Muscle of leg (tissue), 11 donors: ENCODE data around the gene U2AF2. TPM values are rescaled to one million over a fixed set of nuclear protein-coding genes. Genes with fewer than 3 reads are reported as not detected.

Experiments
- DNase-seq: peaks from one replicate; pipeline ENCODE4 v3.0.0; 2013
- H3K27ac ChIP-seq: one replicate; pipeline ENCODE4 v1.5.1; 2013; ENCODE audit warnings: mild to moderate bottlenecking, low read length, control low read depth
- H3K27me3 ChIP-seq: one replicate; pipeline ENCODE4 v1.6.1; 2013; ENCODE audit warnings: low read length; ENCODE audit not compliant: control insufficient read depth, insufficient read depth
- H3K36me3 ChIP-seq: one replicate; pipeline ENCODE4 v1.6.1; 2013; ENCODE audit warnings: low read length; ENCODE audit not compliant: control insufficient read depth, insufficient read depth
- H3K4me1 ChIP-seq: one replicate; pipeline ENCODE4 v1.6.1; 2013; ENCODE audit warnings: low read length; ENCODE audit not compliant: control insufficient read depth, insufficient read depth
- H3K4me3 ChIP-seq: one replicate; pipeline ENCODE4 v1.5.1; 2013; ENCODE audit warnings: low read length, control low read depth
- H3K9me3 ChIP-seq: replicated peaks from 2 replicates; pipeline ENCODE4 v1.6.1; 2013; ENCODE audit warnings: low read depth, low read length; ENCODE audit not compliant: control insufficient read depth
- WGBS: methylation state at CpG from one replicate; pipeline ENCODE4 v1.1.5; 2013; ENCODE audit warnings: missing lambda C conversion rate; ENCODE audit not compliant: insufficient coverage; 5-methylcytosine and 5-hydroxymethylcytosine counted together
- polyA plus RNA-seq, 8 donors: library from polyadenylated mRNA; unstranded; fragments of 120-200 nt; gene quantifications; one replicate each; pipeline versions ENCODE4 v1.2.1 to v1.2.3, GENCODE V29; 2013; ENCODE audit warnings: inconsistent platforms in 1 of 8, low replicate concordance in 1 of 8; ENCODE audit not compliant: insufficient read length in 8 of 8, insufficient read depth in 1 of 8
- total RNA-seq: library from RNA; stranded (reverse); fragments of 120-200 nt; gene quantifications from one replicate; pipeline ENCODE4 v1.2.4, GENCODE V29; 2013

The U2AF2 gene
- total and polyA plus RNA-seq, 9 donors = 70.2 to 156 (median 130) TPM

DNA sequence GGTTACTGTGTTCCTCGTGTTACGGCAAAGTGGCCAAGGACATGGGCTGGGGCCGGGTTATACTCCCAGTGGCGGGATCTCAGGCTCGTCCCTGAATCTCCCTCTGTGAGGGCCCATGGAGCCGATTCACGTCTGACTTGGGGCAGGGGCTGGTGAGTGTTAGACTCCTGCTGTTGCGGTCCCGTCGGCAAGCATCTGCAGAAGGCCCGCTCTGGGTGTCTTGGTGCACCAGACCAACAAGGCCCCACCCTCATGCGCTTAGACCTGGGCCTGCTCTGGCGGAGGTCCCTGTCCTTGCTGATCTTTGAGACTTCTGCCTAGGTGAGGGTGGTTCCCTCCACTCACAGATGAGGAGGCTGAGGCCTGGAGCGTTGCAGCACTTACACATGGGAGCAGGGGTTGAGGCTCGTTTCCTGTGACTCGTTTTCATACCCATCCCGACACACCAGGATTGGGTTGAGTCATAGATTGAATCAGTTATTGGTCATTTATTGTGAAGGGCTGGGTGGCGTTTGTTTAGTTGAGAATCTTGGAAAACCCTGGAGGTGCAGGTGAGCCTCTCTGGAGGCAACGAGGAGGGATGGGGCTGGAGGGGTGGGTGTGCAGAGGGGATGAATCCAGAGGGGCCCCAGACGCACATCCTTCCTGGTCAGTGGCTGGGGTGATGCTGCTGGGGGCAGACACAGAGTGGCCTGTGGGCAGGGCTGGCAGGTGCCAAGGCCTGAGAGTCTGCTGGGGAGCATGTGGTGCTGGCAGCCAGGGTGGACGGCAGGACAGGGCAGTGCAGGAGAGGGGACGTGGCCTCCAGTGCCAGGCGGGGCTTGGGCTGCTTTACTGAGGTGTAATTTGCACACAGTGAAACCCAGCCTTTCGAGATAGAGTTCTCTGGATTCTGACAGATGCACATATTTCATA is 24.8 kb downstream of the U2AF2 start:
- H3K36me3 ChIP-seq = peaks cover 57% of the 10 kb centered on the region
- no peak for DNase-seq
- 90% methylated on average over 18 of the region's 24 CpGs for WGBS
- H3K4me3 ChIP-seq = no peak overlapping the region
- no peak overlapping the region for H3K27ac ChIP-seq
- no peaks in the 10 kb centered on the region for H3K9me3 ChIP-seq
- H3K27me3 ChIP-seq = no peaks in the 10 kb centered on the region
- H3K4me1 ChIP-seq = peaks cover 25% of the 10 kb centered on the region

DNA sequence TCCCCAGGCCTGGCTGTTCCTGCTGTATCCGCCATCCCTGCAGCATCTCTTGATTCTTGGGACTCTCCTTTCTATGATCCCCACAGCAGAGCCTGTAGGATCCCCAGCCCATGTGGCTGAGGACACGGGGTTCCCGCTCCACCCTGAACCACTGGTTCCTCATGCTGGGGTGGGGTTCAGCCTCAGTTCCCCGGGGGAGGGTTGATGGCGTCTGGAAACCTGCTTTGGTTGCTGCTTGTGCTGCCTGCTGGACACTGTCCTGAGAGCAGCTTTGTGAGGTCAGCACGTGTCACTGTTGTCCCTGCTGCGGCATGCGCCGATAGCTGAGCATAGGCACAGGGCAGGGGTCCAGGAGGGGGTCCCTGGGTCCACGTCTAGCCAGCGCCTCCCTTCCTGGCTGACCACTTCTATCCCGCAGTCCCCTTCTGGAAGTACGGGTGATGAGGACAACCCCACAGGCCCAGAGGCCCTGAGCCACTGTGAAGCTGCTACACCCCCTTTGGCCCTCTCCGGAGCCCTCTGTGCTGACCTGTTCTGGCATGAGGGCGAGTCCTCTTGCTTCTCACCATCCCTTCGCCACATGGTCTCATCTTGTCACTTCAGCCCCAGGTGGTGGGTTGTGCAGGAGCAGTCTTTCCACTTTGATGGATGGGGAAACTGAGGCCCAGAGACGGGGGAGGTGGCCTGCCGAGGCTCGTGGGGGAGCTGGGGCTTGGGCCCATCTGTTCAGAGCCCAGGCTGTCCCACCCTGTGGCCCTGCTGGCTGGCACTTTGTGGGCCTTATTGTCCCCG is 25.7 kb downstream of the U2AF2 start:
- Histone ChIP-seq H3K9me3 (no peaks in the 10 kb centered on the region), H3K27ac (no peak overlapping the region), H3K27me3 (no peaks in the 10 kb centered on the region), H3K4me1 (peaks cover 23% of the 10 kb centered on the region), H3K36me3 (peaks cover 65% of the 10 kb centered on the region), H3K4me3 (no peak overlapping the region)
- DNase-seq = no peak
- WGBS = 84% methylated on average over 14 of the region's 20 CpGs

DNA sequence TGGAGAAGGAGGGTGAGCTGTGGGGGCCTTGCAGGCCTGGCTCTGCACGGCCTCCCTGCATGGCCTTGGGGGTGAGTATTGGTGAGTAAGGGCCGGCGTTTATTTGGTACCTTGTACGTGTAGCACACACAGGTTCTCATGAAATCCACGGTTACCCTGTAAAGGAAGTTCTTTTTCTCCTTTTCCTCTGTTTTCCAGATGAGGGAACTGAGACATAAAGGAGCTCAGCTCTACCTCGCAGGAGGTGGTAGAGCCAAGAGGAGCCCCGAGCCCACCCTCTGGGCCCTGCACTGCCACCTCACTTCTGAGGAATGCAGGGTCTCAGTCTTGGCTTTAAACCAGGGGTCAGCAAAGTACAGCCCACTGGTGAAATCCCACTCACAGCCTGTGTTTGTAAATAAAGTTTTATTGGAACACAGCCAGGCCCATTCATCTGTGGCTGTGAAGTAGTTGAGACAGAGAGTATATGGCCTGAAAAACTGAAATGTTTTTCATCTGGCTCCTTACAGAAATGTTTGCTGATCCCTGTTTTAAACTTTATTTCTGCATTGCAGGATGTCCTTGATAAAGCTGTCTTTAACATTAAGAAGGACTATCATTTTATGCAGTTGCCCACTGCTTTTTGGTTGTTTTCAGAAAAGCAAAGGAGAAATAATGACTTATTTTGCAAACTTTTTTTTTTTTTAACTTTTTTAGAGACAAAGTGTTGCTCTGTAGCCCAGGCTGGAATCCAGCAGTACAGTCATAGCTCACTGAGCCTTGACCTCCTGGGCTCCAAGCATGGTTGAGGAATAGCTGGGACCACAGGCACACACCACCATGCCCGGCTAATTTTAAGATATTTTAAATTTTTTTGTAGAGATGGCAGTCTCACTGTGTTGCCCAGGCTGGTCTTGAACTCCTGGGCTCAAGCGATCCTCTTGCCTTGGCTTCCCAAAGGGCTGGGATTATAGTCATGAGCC is 26.6 kb downstream of the U2AF2 start:
- Histone ChIP-seq H3K4me1 (peaks cover 16% of the 10 kb centered on the region), H3K4me3 (no peak overlapping the region), H3K27me3 (no peaks in the 10 kb centered on the region), H3K9me3 (no peaks in the 10 kb centered on the region), H3K36me3 (peaks cover 72% of the 10 kb centered on the region), H3K27ac (no peak overlapping the region)
- 75% methylated on average over 2 of the region's 9 CpGs for WGBS
- DNase-seq = no peak

DNA sequence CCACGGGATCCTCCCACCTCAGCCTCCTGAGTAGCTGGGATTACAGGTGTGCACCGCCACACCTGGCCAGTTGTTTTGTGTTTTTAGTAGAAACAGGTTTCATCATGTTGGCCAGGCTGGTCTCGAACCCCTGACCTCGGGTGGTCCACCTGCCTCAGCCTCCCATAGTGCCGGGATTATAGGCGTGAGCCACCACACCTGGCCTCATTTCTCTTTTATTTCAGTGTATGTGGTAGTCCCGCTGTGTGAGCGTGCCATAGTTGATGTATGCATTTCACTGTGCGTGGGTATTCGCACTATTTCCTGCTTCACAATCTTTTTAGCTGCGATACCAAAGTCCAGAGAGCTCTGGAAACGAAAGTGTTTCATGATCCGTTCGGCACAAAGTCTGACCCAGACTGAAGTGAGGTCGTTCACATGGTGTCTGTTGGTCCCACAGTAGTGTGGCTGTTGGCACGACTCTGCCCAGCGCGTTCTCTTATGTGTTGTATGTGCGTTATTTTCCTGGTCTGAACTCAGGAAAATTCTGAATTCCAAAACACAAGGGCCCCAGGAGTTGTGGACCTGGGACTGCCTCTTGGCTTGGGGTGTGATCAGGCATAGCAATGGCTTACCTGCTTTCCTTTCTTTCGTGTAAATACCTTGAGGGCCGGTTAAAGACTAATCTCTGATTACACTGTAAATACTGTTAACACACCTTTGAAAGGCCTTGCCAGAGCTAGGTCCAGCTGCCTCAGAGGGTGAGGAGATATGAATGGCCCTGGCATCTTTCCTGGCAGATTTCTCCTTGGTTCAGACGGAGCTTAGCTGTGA is 28.8 kb downstream of the U2AF2 start:
- H3K27me3 ChIP-seq = no peaks in the 10 kb centered on the region
- no peaks in the 10 kb centered on the region for H3K9me3 ChIP-seq
- peaks cover 14% of the 10 kb centered on the region for H3K4me1 ChIP-seq
- DNase-seq = no peak
- 92% methylated on average over 16 of the region's 22 CpGs for WGBS
- no peak overlapping the region for H3K27ac ChIP-seq
- H3K36me3 ChIP-seq = peaks cover 64% of the 10 kb centered on the region
- H3K4me3 ChIP-seq = no peak overlapping the region

DNA sequence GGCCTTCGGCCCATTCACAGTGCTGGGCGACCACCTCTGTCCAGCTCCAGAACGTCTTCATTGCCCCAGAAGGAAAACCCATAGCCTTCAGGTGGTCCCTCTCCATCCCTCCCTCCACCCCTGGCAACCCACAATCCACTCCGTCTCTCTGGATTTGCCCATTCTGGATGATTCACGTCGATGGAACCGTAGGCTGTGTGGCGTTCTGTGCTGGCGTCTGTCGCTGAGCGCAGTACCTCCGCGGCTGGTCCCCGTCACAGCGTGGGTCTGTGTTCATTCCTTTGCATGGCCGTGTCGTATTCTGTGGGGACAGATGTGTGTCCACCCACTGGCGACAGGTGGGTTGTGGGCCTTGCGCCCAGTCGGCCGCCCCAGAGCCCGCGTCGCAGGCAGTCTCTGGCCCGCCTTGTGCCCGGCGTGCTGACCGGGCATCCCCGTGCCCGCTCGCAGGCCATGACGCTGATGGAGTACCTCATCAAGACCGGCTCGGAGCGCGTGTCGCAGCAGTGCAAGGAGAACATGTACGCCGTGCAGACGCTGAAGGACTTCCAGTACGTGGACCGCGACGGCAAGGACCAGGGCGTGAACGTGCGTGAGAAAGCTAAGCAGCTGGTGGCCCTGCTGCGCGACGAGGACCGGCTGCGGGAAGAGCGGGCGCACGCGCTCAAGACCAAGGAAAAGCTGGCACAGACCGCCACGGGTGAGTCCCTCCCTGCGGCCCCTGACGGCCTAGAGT is 30.3 kb downstream of the U2AF2 start:
- Histone ChIP-seq H3K4me3 (no peak overlapping the region), H3K36me3 (peaks cover 62% of the 10 kb centered on the region), H3K4me1 (peaks cover 22% of the 10 kb centered on the region), H3K27ac (no peak overlapping the region), H3K9me3 (no peaks in the 10 kb centered on the region), H3K27me3 (no peaks in the 10 kb centered on the region)
- no peak for DNase-seq
- WGBS = 92% methylated on average over 60 of the region's 60 CpGs

DNA sequence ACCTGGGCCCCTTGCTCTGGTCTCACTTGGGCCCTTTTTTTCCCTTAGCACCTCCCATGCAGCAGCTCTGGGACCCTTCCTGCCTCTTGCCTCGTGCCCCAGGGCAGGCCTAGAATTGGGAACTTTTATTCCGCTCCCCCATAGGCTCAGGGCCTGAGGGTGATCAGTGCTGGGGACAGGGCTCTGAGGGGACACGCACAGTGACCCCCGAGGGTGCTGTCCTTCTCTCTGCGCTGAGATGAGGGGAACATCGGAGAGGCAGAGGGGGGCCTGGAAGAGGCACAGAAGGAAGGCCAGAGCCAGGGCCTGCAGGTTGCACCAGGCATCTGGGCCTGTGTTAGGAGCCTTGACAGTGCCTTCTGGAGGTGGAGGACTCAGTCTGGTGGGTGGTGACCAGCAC is 30.9 kb downstream of the U2AF2 start:
- no peaks in the 10 kb centered on the region for H3K27me3 ChIP-seq
- H3K27ac ChIP-seq = no peak overlapping the region
- WGBS = 96% methylated on average over 5 of the region's 6 CpGs
- H3K9me3 ChIP-seq = no peaks in the 10 kb centered on the region
- no peak overlapping the region for H3K4me3 ChIP-seq
- H3K4me1 ChIP-seq = peaks cover 22% of the 10 kb centered on the region
- no peak for DNase-seq
- peaks cover 63% of the 10 kb centered on the region for H3K36me3 ChIP-seq

DNA sequence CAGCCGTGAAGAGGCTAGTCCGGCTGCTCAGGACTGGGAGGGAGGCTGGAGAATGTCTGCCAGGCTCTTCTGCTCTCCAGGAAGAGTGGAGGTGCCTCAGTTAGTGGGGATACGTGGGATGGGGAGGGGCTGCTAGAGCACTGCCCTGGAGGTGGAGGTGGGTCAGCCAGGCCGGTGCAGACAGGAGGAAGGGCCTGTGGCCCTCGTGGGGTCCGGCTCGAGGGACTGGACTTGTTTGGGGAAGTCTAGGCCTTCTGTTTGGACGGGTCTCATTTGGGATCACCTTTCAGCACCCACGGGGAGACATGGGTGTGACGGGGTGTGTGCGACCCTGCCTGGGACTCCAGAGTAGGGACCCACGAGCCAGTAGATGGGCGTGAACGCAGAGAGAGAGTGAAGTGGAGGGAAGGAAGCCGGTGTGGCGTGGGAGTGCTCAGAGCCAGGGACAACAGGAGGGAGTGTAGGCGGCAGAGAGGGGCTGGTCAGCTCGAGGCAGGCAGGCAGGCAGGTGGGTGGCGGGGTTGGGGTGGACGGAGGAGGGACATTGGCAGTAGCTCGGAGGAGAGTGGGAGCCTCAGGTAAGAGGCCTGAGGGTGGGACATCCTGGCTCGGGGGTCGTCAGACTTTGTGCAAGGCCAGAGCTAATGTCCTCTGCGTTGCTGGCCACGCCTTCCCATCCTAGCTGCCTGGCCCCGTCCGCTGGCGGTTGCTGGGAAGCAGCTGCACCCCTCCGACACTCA is 31.6 kb downstream of the U2AF2 start:
- peaks cover 22% of the 10 kb centered on the region for H3K4me1 ChIP-seq

DNA sequence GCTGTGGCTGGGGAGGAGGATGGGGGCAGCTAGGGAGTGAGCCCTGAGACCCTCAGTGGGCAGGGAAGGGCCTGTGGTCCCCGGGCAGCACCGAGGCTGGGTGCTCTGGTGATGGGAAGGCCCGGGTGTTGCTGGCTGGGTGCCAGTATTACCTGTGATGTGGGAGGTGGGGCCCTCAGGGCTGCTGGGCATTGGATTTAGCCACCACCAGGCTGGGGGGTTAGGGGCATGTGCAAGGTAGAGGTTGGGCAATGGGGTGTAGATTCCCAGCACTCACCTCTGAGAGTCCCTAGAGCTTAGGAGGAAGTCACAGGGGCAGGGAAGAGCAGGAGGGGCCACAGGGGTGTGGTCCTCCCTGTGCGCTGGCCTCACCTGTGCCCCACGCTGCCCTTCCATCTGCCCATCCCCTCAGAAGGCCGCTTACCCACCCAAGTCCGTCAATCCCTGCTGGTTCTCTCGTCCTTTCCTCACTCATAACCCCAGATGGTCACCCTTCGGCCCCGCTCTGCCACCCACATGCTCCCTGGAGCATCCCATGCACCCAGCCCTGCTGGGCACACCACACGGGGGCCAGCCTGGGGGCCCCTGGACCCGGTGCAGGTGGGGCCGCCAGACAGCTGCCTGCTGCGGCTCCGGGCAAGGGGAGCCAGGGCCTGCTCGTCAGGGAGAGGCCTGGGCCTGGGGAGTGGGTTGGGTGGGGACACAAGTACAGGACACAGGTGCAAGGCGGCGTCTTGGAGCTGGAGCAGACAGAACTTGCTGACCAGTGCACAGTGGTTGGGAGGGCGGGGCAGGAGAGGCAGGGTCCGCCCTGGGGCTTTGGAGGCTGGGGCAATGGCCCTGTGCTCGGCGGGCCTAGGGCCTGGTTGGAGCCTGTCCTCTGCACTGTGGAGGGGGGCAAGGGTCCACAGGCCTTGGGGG is 32.7 kb downstream of the U2AF2 start:
- WGBS = 79% methylated on average over 22 of the region's 22 CpGs
- no peak overlapping the region for H3K27ac ChIP-seq
- no peaks in the 10 kb centered on the region for H3K9me3 ChIP-seq
- H3K4me3 ChIP-seq = no peak overlapping the region
- H3K27me3 ChIP-seq = no peaks in the 10 kb centered on the region
- DNase-seq = no peak
- peaks cover 62% of the 10 kb centered on the region for H3K36me3 ChIP-seq
- H3K4me1 ChIP-seq = peaks cover 22% of the 10 kb centered on the region

More for the DNA sequence above, 31.6 kb downstream of the U2AF2 start:
- DNase-seq = no peak
- H3K4me3 ChIP-seq = no peak overlapping the region
- H3K27me3 ChIP-seq = no peaks in the 10 kb centered on the region
- WGBS = 80% methylated on average over 25 of the region's 29 CpGs
- H3K36me3 ChIP-seq = peaks cover 59% of the 10 kb centered on the region
- H3K9me3 ChIP-seq = no peaks in the 10 kb centered on the region
- no peak overlapping the region for H3K27ac ChIP-seq
